GM10847 (cell line): Measurements from ENCODE around the gene BAIAP2.

Experiments used
- POLR2A ChIP-seq: IDR thresholded peaks from 2 replicates; pipeline ENCODE4 v1.6.1; 2011; ENCODE audit not compliant: insufficient read length; ENCODE audit errors: extremely low read depth

The BAIAP2 gene

GRCh38 chr17:81034779-81035520 lies at the start of gene BAIAP2:
BAIAP2 (plus strand) TSS chr17:81035151; CDS start chr17:81035255, 104 bp downstream.
- TF ChIP-seq POLR2A, result peak; percentile 69

- TF ChIP-seq POLR2A, result no peak
Observed at GRCh38 chr17:80986046-80986445, 48.9 kb upstream of the BAIAP2 start.

GRCh38 chr17:80986816-80987475 lies 48.0 kb upstream of the BAIAP2 start:
- no peak for TF ChIP-seq POLR2A

- TF ChIP-seq POLR2A, result no peak
Observed at GRCh38 chr17:80987941-80988461, 47.0 kb upstream of the BAIAP2 start.

GRCh38 chr17:80989586-80989913 lies 45.4 kb upstream of the BAIAP2 start:
- no peak for TF ChIP-seq POLR2A

- TF ChIP-seq POLR2A, result no peak
Observed at GRCh38 chr17:80990921-80991644, 43.9 kb upstream of the BAIAP2 start.

- TF ChIP-seq POLR2A, result peak; percentile 38
Observed at GRCh38 chr17:80991645-80992076, 43.3 kb upstream of the BAIAP2 start, which contains the start of gene CHMP6. CHMP6 (plus strand) TSS chr17:80991841; CDS start chr17:80991919, 78 bp downstream.

- TF ChIP-seq POLR2A, result no peak
Observed at GRCh38 chr17:80992077-80992947, 42.6 kb upstream of the BAIAP2 start.

GRCh38 chr17:80992948-80993624 lies 41.9 kb upstream of the BAIAP2 start:
- no peak for TF ChIP-seq POLR2A

GRCh38 chr17:80995131-80995530 lies 39.8 kb upstream of the BAIAP2 start:
- TF ChIP-seq POLR2A, result no peak

GRCh38 chr17:80996422-80997305 lies 38.3 kb upstream of the BAIAP2 start:
- TF ChIP-seq POLR2A, result no peak

GRCh38 chr17:80997424-80998117 lies 37.4 kb upstream of the BAIAP2 start:
- TF ChIP-seq POLR2A, result no peak
